ENCODE results near the gene RPL22. TPM values are rescaled to one million over a fixed set of nuclear protein-coding genes. Genes with fewer than 3 reads are reported as not detected.

RPL22 gene
- total and polyA plus RNA-seq, 2 of the 13 experiments (the other 11 are each of a cell fraction or from before 2014, with no cell fraction given): 214 to 545 TPM

- TF ChIP-seq HNF1A (IDR thresholded peaks at IDR 0.05; ENCODE audit: low read depth) (peak; percentile 36; the same call in 1 of the 2 replicates), HNF1A (CRISPR knock-in tag; IDR thresholded peaks at IDR 0.05; ENCODE audit: borderline replicate concordance) (peak; percentile 78; the same call in 1 of the 2 replicates), RFX1 (IDR thresholded peaks at IDR 0.05) (no peak), POGK (CRISPR knock-in tag; conservative IDR thresholded peaks at IDR 0.05) (peak; percentile 59; the same call in 1 of the 2 replicates), NFAT5 (CRISPR knock-in tag; IDR thresholded peaks at IDR 0.05) (no peak; the same call in 1 of the 2 replicates), HOXA5 (CRISPR knock-in tag; IDR thresholded peaks at IDR 0.05) (peak; percentile 95), ZNF549 (CRISPR knock-in tag; IDR thresholded peaks at IDR 0.05) (no peak), ZBTB37 (CRISPR knock-in tag; IDR thresholded peaks at IDR 0.05) (no peak), GTF3A (CRISPR knock-in tag; conservative IDR thresholded peaks at IDR 0.05) (no peak; the same call in 1 of the 2 replicates), FLYWCH1 (CRISPR knock-in tag; IDR thresholded peaks at IDR 0.05) (0 out of 2 replicates have a peak, but pooled peaks have one; percentile 84), FIP1L1 (IDR thresholded peaks at IDR 0.05; ENCODE audit: borderline replicate concordance, insufficient read depth, low read depth, low read length) (no peak)
- TF ChIP-seq, protein P1, sequence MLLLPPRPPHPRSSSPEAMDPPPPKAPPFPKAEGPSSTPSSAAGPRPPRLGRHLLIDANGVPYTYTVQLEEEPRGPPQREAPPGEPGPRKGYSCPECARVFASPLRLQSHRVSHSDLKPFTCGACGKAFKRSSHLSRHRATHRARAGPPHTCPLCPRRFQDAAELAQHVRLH (CRISPR knock-in tag; IDR thresholded peaks at IDR 0.05; ENCODE audit: borderline replicate concordance, low read depth): peak; percentile 68
- TF ChIP-seq, protein P2, sequence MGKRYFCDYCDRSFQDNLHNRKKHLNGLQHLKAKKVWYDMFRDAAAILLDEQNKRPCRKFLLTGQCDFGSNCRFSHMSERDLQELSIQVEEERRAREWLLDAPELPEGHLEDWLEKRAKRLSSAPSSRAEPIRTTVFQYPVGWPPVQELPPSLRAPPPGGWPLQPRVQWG (CRISPR knock-in tag; IDR thresholded peaks at IDR 0.05; ENCODE audit: borderline replicate concordance, low read depth): no peak
Observed at GRCh38 chr1:6199298-6200187, at the start of gene RPL22 (continued).
